ENCODE measurements around the gene CXCL11.
"Not testable (repeated sequence)": the region's sequence is repeated elsewhere in the genome, so short reads cannot be mapped to it uniquely, and the experiment has no call there.

Gene CXCL11

GRCh38 chr4:76000279-76000678 lies 35.6 kb downstream of the CXCL11 start:
- DNase-seq: no peak

DNA sequence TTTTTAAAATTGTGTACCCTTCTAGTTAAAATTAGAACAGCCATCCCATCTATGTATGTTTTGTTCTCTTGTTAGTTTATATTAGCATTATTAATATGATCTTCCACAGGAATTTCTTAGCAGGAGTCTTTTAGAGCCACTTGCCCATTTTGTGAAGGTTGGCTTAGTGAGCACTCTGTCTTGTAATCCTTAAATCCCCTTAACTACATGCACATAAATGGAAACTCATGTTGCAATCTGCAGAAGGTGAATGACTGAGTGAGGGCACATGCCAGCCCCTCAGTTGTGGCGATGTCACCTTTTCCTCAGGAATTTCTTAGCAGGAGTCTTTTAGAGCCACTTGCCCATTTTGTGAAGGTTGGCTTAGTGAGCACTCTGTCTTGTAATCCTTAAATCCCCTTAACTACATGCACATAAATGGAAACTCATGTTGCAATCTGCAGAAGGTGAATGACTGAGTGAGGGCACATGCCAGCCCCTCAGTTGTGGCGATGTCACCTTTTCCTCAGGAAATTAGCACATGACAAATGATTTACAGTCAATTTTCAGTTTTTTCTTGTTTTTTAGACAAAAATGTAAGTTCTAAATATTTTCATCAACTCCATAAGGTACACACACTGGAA lies 37.2 kb downstream of the CXCL11 start:
- not testable (repeated sequence) for DNase-seq

- DNase-seq: no peak
These were observed 37.9 kb downstream of the CXCL11 start for GRCh38 chr4:75997946-75998345.

DNA sequence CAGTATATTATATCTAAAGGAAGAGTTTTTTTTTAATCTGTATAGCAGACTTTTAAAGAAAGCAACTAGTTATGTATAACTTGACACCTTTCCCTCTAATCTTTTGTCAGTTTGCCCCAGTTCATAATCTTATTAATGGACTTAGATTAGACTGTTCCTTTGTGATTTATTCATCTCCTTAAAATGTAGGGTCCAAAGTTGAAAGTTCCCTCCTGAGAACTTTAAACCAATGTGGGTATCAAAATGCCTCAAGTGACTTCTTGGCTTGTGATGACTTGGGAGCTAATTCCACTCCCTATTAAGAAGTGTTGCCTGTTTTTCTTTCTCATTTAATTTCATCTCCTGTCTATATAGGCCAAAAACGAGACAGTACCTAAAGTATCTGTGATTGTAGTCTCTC lies 38.8 kb downstream of the CXCL11 start:
- DNase-seq: no peak

GRCh38 chr4:75995727-75996126 lies 40.1 kb downstream of the CXCL11 start:
- peak; percentile 63 for DNase-seq

DNA sequence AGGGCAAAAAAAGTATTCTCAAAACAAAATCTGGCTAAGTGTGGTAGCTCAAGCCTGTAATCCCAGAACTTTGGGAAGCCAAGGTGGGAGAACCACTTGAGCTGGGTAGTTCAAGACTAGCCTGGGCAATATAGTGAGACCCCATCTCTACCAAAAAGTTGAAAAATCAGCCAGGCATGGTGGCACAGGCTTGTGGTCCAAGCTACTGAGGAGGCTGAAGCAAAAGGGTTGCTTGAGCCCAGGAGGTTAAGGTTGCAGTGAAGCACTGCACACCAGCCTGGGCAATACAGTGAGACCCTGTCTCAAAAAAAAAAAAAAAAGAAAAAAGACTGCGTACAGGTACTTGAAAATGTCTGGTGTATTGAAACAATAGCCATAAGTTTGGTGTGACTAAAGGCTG lies 43.4 kb downstream of the CXCL11 start:
- no peak for DNase-seq

DNA sequence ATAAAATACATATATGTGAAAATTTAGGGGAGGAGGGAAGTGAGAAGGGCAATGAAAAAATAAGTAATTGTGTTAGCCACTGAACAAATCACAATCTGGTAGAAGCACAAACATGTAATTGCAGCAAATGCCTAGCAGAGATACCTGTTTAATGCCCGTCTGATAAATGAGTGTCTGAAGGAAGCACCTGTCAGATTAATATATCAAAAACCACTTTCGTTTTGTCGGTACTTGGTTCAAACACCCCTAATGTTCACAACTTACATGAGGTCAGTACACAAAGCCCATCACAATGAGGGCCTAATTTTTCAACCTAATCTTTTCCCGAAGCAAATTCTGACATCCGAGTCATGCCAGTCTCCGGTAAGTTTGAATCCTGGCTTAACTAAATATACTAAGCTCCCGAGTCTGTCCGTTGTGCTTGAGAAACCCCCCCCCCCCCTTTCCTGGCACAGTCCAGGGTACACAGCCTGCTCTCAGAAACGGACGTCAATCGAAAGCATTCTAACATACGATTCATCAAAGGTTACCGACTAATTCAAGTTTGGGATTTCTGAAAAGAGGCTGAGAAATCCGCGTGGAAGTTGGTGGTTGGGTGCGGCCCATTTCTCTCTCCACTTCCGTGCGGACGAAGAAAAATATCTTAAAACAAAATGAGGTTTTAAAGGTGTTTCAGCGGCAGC lies 45.9 kb downstream of the CXCL11 start:
- peak; percentile 10 for DNase-seq

GRCh38 chr4:75985116-75985515 lies 50.8 kb downstream of the CXCL11 start:
- no peak for DNase-seq
